HG02943 (cell line): ENCODE results near the gene LGR4.
A peak's percentile ranks its signal among the peaks of the same experiment; 100 is the strongest.

Experiments
- ATAC-seq: cut with Tn5 transposase; IDR thresholded peaks from one replicate; pipeline ENCODE4 v1.9.1; 2021; ENCODE audit warnings: mild to moderate bottlenecking, low read depth, moderate library complexity; ENCODE audit not compliant: unreplicated experiment

LGR4 gene

GRCh38 chr11:27485930-27486773 is 13.6 kb upstream of the LGR4 start:
- no peak for ATAC-seq

GRCh38 chr11:27482793-27483192 is 10.2 kb upstream of the LGR4 start:
- no peak for ATAC-seq

GRCh38 chr11:27481992-27482391 is 9.4 kb upstream of the LGR4 start:
- no peak for ATAC-seq

GRCh38 chr11:27477831-27478230 is 5.2 kb upstream of the LGR4 start:
- no peak for ATAC-seq

- ATAC-seq, result no peak
These were observed 4.7 kb upstream of the LGR4 start for GRCh38 chr11:27477243-27477642.

GRCh38 chr11:27475622-27476021 is 3.0 kb upstream of the LGR4 start:
- ATAC-seq, result no peak

DNA sequence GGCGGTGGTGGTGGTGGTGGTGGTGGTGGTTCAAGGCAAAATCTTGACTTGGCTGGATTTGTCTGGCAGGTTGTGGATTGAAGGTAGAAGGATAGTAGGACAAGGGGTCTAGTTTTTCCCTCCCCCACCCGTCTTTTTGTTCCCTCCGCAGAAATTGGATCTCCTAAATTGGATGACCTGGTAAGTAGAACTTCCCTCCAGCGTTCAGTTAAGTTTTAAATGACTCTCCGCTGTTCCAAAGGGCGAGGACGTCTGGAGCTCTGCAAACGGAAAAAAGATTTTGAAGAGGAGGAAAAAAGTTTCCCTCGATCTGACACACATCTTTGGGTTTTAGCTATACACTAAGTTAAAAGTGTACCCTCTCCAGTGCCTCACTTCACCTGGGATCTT is 422 bp upstream of the LGR4 start:
- no peak for ATAC-seq

DNA sequence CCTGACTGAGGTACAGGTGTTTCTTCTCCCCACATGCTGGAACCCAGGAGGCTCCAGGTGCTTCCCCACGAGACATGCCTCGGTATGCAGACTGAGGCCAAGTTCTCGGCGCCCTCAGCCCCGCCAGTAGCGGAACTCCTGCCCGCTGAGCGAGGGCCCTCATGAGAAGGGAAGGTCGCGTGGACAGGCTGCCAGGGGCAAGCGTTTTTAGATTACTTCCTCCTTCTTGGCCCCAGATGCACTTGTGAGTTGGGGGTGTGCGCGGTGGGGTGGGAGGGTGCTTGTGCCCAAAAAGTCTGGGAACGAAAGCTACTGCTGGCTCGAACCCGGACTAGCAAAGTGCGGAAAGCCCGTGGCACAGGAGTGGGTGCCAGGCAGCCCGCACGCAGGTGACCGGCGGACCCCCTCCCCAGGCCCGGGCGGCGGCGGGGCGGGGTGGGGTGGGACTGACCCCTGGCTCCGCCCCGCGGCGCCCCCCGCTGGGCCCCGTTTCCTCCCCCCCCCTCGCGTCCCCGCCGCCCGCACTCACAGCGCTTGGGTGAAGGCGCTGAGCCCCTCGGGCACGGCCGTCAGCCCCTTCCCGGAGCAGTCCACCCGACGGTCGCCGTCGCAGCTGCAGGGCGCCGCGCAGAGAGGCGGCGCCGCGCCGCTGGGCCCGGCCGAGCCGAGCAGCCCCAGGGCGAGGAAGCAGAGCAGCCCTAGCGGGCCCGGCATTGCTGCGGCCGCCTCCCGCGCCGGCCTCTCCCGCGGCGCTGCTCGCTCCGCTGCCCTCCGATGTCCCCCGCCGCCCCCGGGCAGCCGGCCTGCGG is 797 bp downstream of the LGR4 start:
- peak; percentile 35 for ATAC-seq

DNA sequence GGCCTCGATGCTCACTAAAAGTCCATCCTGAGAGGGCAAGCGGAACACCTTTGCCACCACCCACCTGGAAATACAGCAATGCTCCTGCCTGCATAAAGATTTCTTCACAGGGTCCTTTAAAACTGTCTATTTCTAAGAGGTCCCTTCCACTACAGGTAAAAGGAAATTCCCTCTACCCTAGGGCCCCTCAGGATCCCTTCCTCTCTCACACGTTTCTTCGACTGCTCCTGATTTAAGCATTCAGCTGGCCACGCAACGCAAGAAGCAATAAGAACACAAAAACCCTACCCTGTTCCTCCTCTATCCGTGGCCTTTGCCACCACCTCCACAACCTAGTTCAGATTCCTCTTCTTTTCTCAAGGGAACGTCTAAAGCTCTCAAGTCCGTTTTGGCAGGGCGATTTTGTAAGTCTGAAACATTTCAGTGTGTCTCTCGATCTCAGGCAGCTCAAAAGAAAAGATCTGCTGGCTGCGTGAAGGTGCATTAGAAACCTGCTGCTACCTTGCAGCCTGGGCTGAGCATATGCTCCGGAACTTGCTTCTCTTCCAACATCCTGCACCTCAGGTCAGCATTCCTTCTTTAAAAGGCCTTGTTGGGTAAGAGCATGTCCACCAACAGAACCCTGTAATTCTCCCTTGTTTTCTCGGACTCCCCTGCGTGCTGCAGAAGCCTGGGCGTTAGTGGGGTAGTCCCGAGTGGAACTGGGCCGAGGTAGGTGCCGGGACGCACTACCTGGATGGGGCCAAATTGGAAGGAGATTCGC is 1.6 kb downstream of the LGR4 start:
- no peak for ATAC-seq

DNA sequence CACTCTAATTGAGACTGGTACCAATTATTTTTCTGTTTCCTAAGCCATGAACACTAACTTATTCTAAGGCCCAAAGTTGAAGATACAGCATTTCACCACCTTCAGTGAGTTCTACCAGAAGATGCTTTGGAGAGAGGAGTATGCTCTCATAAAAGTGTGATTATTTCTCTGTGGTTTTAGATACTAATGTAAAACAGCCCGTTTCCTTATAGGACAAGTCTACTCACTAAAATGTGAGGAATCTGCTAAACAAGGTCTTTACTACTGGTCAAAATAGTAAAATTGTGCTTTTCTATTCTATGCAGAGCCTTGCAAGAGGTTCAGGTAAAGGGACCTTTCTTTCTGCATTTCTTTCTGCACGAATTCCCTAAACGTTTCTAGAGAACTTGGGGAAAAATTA is 2.4 kb downstream of the LGR4 start:
- no peak for ATAC-seq

DNA sequence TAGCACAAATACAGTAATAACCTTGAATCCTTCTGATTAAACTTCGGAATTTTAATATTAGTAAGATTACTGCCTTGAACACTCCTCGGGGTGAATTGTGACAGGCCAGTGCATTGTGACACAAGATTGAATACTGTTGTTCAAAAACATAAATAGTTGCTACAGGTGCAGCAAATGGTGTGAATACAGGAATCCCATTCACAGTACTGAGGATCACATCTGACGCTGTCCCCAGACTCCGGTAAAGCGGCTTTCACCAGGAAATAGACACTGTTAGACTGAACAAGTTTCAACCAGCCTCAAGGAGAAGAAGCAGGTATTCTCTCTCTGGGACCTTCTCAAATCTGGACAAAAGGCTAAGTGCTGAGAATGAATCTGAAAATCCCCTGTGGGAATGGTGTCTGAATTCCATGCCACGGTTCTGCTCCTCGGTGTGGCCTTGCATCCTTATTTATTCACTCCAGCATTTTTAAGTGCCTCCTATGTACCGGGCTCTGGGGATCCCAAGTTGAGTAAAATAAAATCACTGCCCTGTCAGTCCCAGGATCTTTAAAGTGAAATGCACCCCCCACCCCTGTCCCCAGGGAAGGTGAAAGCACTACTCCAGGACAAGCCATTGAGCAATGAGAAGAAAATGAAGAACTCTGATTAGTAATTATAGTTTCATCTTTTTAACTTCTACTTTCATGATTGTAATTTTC is 3.4 kb downstream of the LGR4 start:
- no peak for ATAC-seq

DNA sequence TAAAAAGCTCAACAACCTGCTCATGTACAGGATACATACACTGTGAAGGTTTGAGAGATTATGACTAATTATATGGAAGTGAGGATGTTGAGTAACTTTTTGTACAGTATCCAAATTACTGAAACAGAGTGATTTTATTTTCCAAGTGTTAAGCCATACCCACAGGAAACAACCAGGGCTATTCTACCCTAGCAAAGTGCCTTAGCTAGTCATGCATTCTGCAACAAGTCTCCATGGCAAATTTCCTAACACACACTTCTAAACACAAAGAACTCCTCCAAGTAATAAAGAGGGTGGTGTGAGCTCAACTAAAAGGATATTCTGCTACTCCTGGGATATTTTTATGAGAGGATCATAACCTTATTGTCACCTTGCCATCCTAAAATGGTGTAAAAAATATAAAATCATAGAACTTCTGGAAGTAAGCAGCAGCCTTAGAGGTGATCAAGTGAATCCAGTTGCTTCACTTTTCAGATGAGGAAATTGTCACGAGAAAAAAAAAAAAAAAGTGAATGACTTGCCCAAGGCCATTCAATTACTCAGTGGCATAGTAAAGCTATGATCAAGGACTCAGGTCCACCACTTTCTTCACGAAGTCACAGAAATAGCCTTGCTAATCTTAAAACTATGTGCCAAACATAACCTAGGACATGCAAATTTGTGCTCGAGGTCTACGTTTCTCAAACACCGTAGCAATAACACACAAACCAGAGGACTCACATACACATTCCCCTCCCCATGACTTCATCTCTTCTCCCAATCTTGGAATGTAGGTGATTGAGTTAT is 4.2 kb downstream of the LGR4 start:
- no peak for ATAC-seq

GRCh38 chr11:27467181-27467913 is 5.2 kb downstream of the LGR4 start:
- no peak for ATAC-seq

DNA sequence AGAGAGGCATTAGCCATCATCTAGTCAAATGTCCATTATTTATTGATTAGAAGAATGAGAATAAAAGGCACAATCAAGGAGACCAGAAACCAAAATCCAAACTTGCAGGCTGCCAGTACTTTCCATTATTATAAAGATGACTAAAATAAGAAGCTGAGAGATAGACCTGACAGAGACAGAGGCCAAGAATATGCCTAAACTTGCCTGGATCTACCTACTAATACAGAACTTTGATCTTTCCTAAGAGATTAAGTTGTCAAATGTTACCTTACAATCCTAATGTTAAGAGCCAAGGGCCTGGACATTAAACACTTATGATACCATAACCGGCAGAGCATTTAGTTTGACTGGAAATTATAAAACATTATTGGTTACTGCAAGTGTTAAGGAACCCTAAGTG is 6.2 kb downstream of the LGR4 start:
- no peak for ATAC-seq

DNA sequence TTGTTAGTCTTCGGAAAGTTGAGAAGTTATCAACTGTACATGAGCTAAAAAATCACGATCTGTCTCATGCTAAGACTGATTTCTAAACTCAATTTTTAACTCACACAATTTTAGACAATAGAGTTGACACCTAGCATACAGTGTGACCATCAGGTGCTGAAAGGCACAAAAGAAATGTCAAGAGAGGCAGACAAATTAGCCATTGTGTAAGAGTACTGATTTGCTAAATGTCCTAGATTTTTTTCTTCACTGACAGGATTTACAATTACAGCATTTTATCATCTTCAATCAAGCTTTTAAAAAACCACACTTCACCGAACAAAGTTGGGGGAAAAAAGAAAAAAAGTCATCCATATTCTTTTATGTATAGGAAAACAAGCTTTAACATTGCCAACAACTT is 7.0 kb downstream of the LGR4 start:
- ATAC-seq, result no peak

DNA sequence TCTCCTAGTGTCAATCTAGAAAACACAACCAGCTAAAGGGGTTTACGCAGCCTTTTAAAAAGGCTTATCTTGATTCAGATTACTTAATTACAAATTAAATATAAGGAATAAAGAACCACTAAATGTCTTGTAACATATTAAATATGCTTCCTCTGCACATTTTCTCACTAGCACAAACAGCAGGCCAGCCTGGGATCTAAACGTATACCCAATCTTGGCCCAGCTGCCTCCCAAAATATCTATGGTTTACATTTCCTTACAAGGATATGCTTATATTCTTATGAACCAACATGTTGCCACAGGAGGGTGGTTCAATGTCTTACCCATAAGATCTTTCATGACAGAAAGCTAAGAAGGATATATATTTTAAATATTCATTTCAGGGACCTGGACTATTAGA is 7.7 kb downstream of the LGR4 start:
- ATAC-seq, result no peak

- ATAC-seq, result no peak
These were observed 8.3 kb downstream of the LGR4 start for GRCh38 chr11:27464289-27464696.

- no peak for ATAC-seq
These were observed 10.0 kb downstream of the LGR4 start for GRCh38 chr11:27462543-27462942.
